Pancreas (tissue), 10 donors: ENCODE data around the gene NBL1. TPM values are rescaled to one million over a fixed set of nuclear protein-coding genes. Genes with fewer than 3 reads are reported as not detected.
"Not testable (repeated sequence)": the region's sequence is repeated elsewhere in the genome, so short reads cannot be mapped to it uniquely, and the experiment has no call there.

ENCODE experiments used
- ATAC-seq, 4 donors: fragments of 200-7000 bp; cut with Tn5 transposase; one replicate each; pipeline versions ENCODE4 v1.8.0 to v1.9.1; 2020; ENCODE audit warnings: mild to moderate bottlenecking in 4 of 4, moderate library complexity in 4 of 4
- DNase-seq, 6 donors: peaks; one replicate each; pipeline ENCODE4 v3.0.0-alpha.2; 2020
- FAIRE-seq: peaks from 2 replicates; lab custom pipeline; 2012; peaks lifted over from hg19 to GRCh38; lab: Jason Lieb, UNC
- H3K27ac ChIP-seq, 4 donors: fragments of 200-600 bp; sonication (generic); 1 replicate in 3 of 4; 2 replicates in 1 of 4; pipeline versions ENCODE4 v1.5.0 to v1.8.0; 2020
- H3K27me3 ChIP-seq, 4 donors: fragments of 200-600 bp; one replicate each; pipeline ENCODE4 v1.8.0; 2021
- H3K36me3 ChIP-seq, 3 donors: fragments of 200-600 bp; sonication (generic) in 1 of 3; one replicate each; pipeline versions ENCODE4 v1.5.0 to v1.8.0; 2020 to 2021
- H3K4me1 ChIP-seq, 3 donors: fragments of 200-600 bp; one replicate each; pipeline ENCODE4 v1.8.0; 2021
- H3K4me3 ChIP-seq, 4 donors: fragments of 200-600 bp; sonication (generic) in 2 of 4; one replicate each; pipeline versions ENCODE4 v1.5.0 to v1.8.0; 2020 to 2021
- H3K9me3 ChIP-seq, 4 donors: fragments of 200-600 bp; one replicate each; pipeline ENCODE4 v1.8.0; 2021
- CTCF ChIP-seq, 4 donors: fragments of 200-600 bp; sonication (generic) in 3 of 4; IDR thresholded peaks; one replicate each; pipeline versions ENCODE4 v1.5.0 to v1.8.0; 2021; ENCODE audit warnings: antibody characterized with exemption in 4 of 4
- whole genome bisulfite sequencing, 2 donors: extraction: QIAGEN DNeasy Blood & Tissue Kit; methylation state at CpG; one replicate each; pipeline ENCODE4 v1.1.7; 2013; 5-methylcytosine and 5-hydroxymethylcytosine counted together
- intact Hi-C, 3 donors: fragments of 100-400 bp; cut with DNase I; formaldehyde crosslinking; loops; one replicate each; pipeline versions ENCODE4 v1.11.1 to v1.14.2; 2022
- polyA plus RNA-seq, 2 donors: library from polyadenylated mRNA; stranded (reverse); fragments of 200-250 nt; gene quantifications; one replicate each; pipeline ENCODE4 v1.2.3, GENCODE V29; 2013
- total RNA-seq, 6 donors: library from RNA; stranded (reverse); fragmentation: NEBNext Ultra II Directional in 4 of 6; extraction: Animal tissue kit (Norgen Biotek cat#: 25700) in 4 of 6; gene quantifications; one replicate each; pipeline versions ENCODE4 v1.2.1 to v1.2.4, GENCODE V29; 2021 to 2023
- donor health status: healthy with polysubstance abuse.
- donor health status: DM: no; HTN: no; CAD: no; lungs with moderate emphysema.
- donor health status: DM: no; HTN: no; CAD: no.
- donor health status: control.
- donor health status: control.
- donor health status: Bipolar disorder and iron deficiency.
- donor health status: DM: yes; HTN: yes; CAD: no.
- donor health status: DM: no; HTN: no; CAD: no.
- donor health status: DM: no; HTN: no; CAD: no.
- donor health status: DM: yes; HTN: yes; CAD: no.

NBL1 gene
- total and polyA plus RNA-seq, 8 donors = 5.8 to 45.6 (median 22.6) TPM

GRCh38 chr1:19629357-19629756 lies 14.8 kb upstream of the NBL1 start:
- peaks cover 0 to 19% (median 0%) of the 10 kb centered on the region in 3 donors for H3K36me3 ChIP-seq
- FAIRE-seq = no peak
- DNase-seq = no peak
- no peak for TF ChIP-seq CTCF (IDR thresholded peaks at IDR 0.05)
- 90 to 95% methylated on average over 4 of the region's 4 CpGs for WGBS, 2 donors
- ATAC-seq = no peak
- no peaks in the 10 kb centered on the region for H3K9me3 ChIP-seq
- H3K27me3 ChIP-seq = no peaks in the 10 kb centered on the region
- intact Hi-C loops = no loop called here
- no peaks in the 10 kb centered on the region for H3K4me1 ChIP-seq
- no peak overlapping the region for H3K4me3 ChIP-seq
- no peak overlapping the region for H3K27ac ChIP-seq

GRCh38 chr1:19630192-19630591 lies 13.9 kb upstream of the NBL1 start:
- H3K27me3 ChIP-seq, H3K27ac ChIP-seq, H3K4me3 ChIP-seq, H3K4me1 ChIP-seq, FAIRE-seq, H3K9me3 ChIP-seq, DNase-seq, ATAC-seq, intact Hi-C loops: not testable (repeated sequence)
- peaks cover 0 to 19% (median 0%) of the 10 kb centered on the region in 3 donors for H3K36me3 ChIP-seq
- WGBS, 2 donors = 91 to 95% methylated on average over 1 of the region's 1 CpG

- no peaks in the 10 kb centered on the region for H3K9me3 ChIP-seq
- DNase-seq = no peak
- no peak overlapping the region for H3K4me3 ChIP-seq
- no peak overlapping the region for H3K27ac ChIP-seq
- intact Hi-C loops = no loop called here
- no peak for ATAC-seq
- H3K27me3 ChIP-seq = no peaks in the 10 kb centered on the region
- H3K4me1 ChIP-seq = no peaks in the 10 kb centered on the region
- WGBS, 2 donors = 72 to 73% methylated on average over 6 of the region's 6 CpGs
- TF ChIP-seq CTCF (IDR thresholded peaks at IDR 0.05) = no peak
- H3K36me3 ChIP-seq = peaks cover 0 to 14% (median 0%) of the 10 kb centered on the region in 3 donors
- FAIRE-seq = no peak
Observed at GRCh38 chr1:19630720-19631395, 13.3 kb upstream of the NBL1 start.

GRCh38 chr1:19632211-19632610 lies 11.9 kb upstream of the NBL1 start:
- Histone ChIP-seq H3K27me3 (no peaks in the 10 kb centered on the region), H3K4me1 (no peaks in the 10 kb centered on the region), H3K9me3 (no peaks in the 10 kb centered on the region), H3K27ac (no peak overlapping the region), H3K4me3 (no peak overlapping the region), H3K36me3 (peaks cover 0 to under 1% (median 0%) of the 10 kb centered on the region in 3 donors)
- ATAC-seq (no peak), FAIRE-seq (no peak), DNase-seq (no peak)
- intact Hi-C loops = no loop called here
- no peak for TF ChIP-seq CTCF (IDR thresholded peaks at IDR 0.05)
- WGBS, 2 donors = 74 to 77% methylated on average over 2 of the region's 2 CpGs

- intact Hi-C loops = no loop called here
- H3K4me1 ChIP-seq = no peaks in the 10 kb centered on the region
- no peak for FAIRE-seq
- ATAC-seq = no peak
- H3K9me3 ChIP-seq = no peaks in the 10 kb centered on the region
- no peaks in the 10 kb centered on the region for H3K36me3 ChIP-seq
- H3K27ac ChIP-seq = no peak overlapping the region
- H3K27me3 ChIP-seq = no peaks in the 10 kb centered on the region
- 78 to 94% methylated on average over 2 of the region's 2 CpGs for WGBS, 2 donors
- no peak for TF ChIP-seq CTCF (IDR thresholded peaks at IDR 0.05)
- no peak overlapping the region for H3K4me3 ChIP-seq
- DNase-seq = no peak
Observed at GRCh38 chr1:19633106-19633505, 11.0 kb upstream of the NBL1 start.

GRCh38 chr1:19635064-19635463 lies 9.0 kb upstream of the NBL1 start:
- 90 to 91% methylated on average over 9 of the region's 9 CpGs for WGBS, 2 donors
- H3K36me3 ChIP-seq, H3K27me3 ChIP-seq, H3K9me3 ChIP-seq, FAIRE-seq, H3K4me3 ChIP-seq, intact Hi-C loops, H3K27ac ChIP-seq, DNase-seq, H3K4me1 ChIP-seq, ATAC-seq: not testable (repeated sequence)
